Activated T-cell treated with anti-CD3 and anti-CD28 coated beads for 4 hours (primary cell): Measurements from ENCODE around the gene NEUROG1.
A peak's percentile ranks its signal among the peaks of the same experiment; 100 is the strongest.

Experiments used
- DNase-seq: peaks from one replicate; pipeline ENCODE4 v3.0.0-alpha.2; 2020

The NEUROG1 gene

GRCh38 chr5:135535820-135536801 lies at the start of gene NEUROG1:
TSS of gene NEUROG1 (minus strand) at chr5:135535964. CDS start at chr5:135535690, 274 bp downstream.
- no peak for DNase-seq

- DNase-seq, result no peak
Observed at GRCh38 chr5:135584918-135585317, 49.2 kb upstream of the NEUROG1 start.

GRCh38 chr5:135584276-135584675 lies 48.5 kb upstream of the NEUROG1 start:
- DNase-seq, result no peak

GRCh38 chr5:135582099-135582781 lies 46.5 kb upstream of the NEUROG1 start:
- DNase-seq, result no peak

- no peak for DNase-seq
Observed at GRCh38 chr5:135578685-135579341, 43.0 kb upstream of the NEUROG1 start, which contains the start of gene CXCL14. TSS of gene CXCL14 (minus strand) at chr5:135578991. CDS start at chr5:135578778, 213 bp downstream.

GRCh38 chr5:135578305-135578684 lies 42.5 kb upstream of the NEUROG1 start:
- DNase-seq, result no peak

GRCh38 chr5:135577421-135577820 lies 41.7 kb upstream of the NEUROG1 start:
- DNase-seq, result no peak

- no peak for DNase-seq
Observed at GRCh38 chr5:135576075-135576599, 40.4 kb upstream of the NEUROG1 start.

- DNase-seq, result no peak
Observed at GRCh38 chr5:135574493-135574892, 38.7 kb upstream of the NEUROG1 start.

GRCh38 chr5:135571902-135572301 lies 36.1 kb upstream of the NEUROG1 start:
- DNase-seq, result no peak

- no peak for DNase-seq
Observed at GRCh38 chr5:135571066-135571609, 35.4 kb upstream of the NEUROG1 start.

GRCh38 chr5:135570453-135570764 lies 34.6 kb upstream of the NEUROG1 start:
- no peak for DNase-seq

- no peak for DNase-seq
Observed at GRCh38 chr5:135569755-135570452, 34.1 kb upstream of the NEUROG1 start.

GRCh38 chr5:135568923-135569360 lies 33.2 kb upstream of the NEUROG1 start:
- no peak for DNase-seq

- DNase-seq, result no peak
Observed at GRCh38 chr5:135568246-135568645, 32.5 kb upstream of the NEUROG1 start.

GRCh38 chr5:135567661-135568060 lies 31.9 kb upstream of the NEUROG1 start:
- DNase-seq, result no peak

- no peak for DNase-seq
Observed at GRCh38 chr5:135566422-135567400, 30.9 kb upstream of the NEUROG1 start.

GRCh38 chr5:135565725-135566421 lies 30.1 kb upstream of the NEUROG1 start:
- peak; percentile 61 for DNase-seq

- DNase-seq, result no peak
Observed at GRCh38 chr5:135565266-135565665, 29.5 kb upstream of the NEUROG1 start.

- DNase-seq, result no peak
Observed at GRCh38 chr5:135564331-135564730, 28.6 kb upstream of the NEUROG1 start.
